Endothelial cell of umbilical vein (primary cell): ENCODE results near the gene HIGD1A. TPM values are rescaled to one million over a fixed set of nuclear protein-coding genes. Genes with fewer than 3 reads are reported as not detected.

Experiments used
- BruUV-seq: library from RNA; stranded (reverse); fragments of 400-500 nt; replicated peaks from 2 replicates; lab custom pipeline; 2021; lab: Mats Ljungman, UMichigan
- CTCF ChIA-PET: fragments of 300-600, 350-600 bp; sonication (Branson Sonifier 250); formaldehyde crosslinking; loops from one replicate; lab custom pipeline; 2021; ENCODE audit warnings: antibody characterized with exemption, inconsistent platforms; lab: Charles Lee
- POLR2A ChIA-PET: fragments of 300-600, 350-600 bp; sonication (Branson Sonifier 250); formaldehyde crosslinking; loops from one replicate; lab custom pipeline; 2021; ENCODE audit warnings: antibody characterized with exemption, inconsistent platforms; lab: Charles Lee
- DNase-seq: peaks from one replicate; pipeline ENCODE4 v3.0.0-alpha.2; 2011; ENCODE audit warnings: low read depth, low spot score
- FAIRE-seq: peaks from 2 replicates; lab custom pipeline; 2011; peaks lifted over from hg19 to GRCh38; lab: Jason Lieb, UNC
- H2AFZ ChIP-seq: 2 replicates; pipeline ENCODE4 v1.6.0; 2012; ENCODE audit warnings: low read depth, low read length, control low read depth, inconsistent platforms
- H3K27ac ChIP-seq: 2 replicates; pipeline ENCODE4 v1.5.1; 2011; ENCODE audit warnings: low read depth, mild to moderate bottlenecking, control low read depth, low read length, moderate library complexity; ENCODE audit not compliant: insufficient read depth
- H3K27me3 ChIP-seq, 2 experiments: 2 replicates each; pipeline versions ENCODE4 v1.6.0 to v1.6.1; 2011; ENCODE audit warnings: low read length in 2 of 2, mixed read lengths in 1 of 2; ENCODE audit not compliant: control insufficient read depth in 2 of 2, insufficient read depth in 2 of 2
- H3K36me3 ChIP-seq, 2 experiments: 2 replicates in 1 of 2; 3 replicates in 1 of 2; pipeline ENCODE4 v1.5.1; 2011; ENCODE audit warnings: low read length in 2 of 2, mild to moderate bottlenecking in 1 of 2, moderate library complexity in 1 of 2; ENCODE audit not compliant: control insufficient read depth in 2 of 2, insufficient read depth in 2 of 2; ENCODE audit errors: extremely low read depth in 1 of 2
- H3K4me1 ChIP-seq: 3 replicates; pipeline ENCODE4 v1.5.1; 2011; ENCODE audit warnings: mild to moderate bottlenecking, low read length; ENCODE audit not compliant: control insufficient read depth, insufficient read depth; ENCODE audit errors: extremely low read depth
- H3K4me2 ChIP-seq: 2 replicates; pipeline ENCODE4 v1.6.1; 2011; ENCODE audit warnings: low read length, control low read depth, mixed read lengths; ENCODE audit not compliant: insufficient read depth
- H3K4me3 ChIP-seq, 3 experiments: fragments of 200-600 bp in 1 of 3; sonication (generic), shearing (Covaris generic) in 1 of 3; replicated peaks in 1 of 3; 2 replicates each; pipeline ENCODE4 v1.5.1; 2011 to 2016; ENCODE audit warnings: control low read depth in 3 of 3, low read length in 3 of 3, mild to moderate bottlenecking in 2 of 3, inconsistent platforms in 1 of 3, low read depth in 1 of 3, moderate library complexity in 1 of 3; ENCODE audit not compliant: insufficient read depth in 1 of 3
- H3K79me2 ChIP-seq: 2 replicates; pipeline ENCODE4 v1.6.0; 2012; ENCODE audit warnings: low read length, inconsistent platforms; ENCODE audit not compliant: control insufficient read depth, insufficient read depth
- H3K9ac ChIP-seq: replicated peaks from 2 replicates; pipeline ENCODE3; 2011; ENCODE audit warnings: low read length, control low read depth; ENCODE audit not compliant: insufficient read depth; ENCODE audit errors: extremely low read depth
- H3K9me1 ChIP-seq: replicated peaks from 3 replicates; pipeline ENCODE4 v1.6.0; 2011; ENCODE audit warnings: mild to moderate bottlenecking, low read length; ENCODE audit not compliant: control insufficient read depth, insufficient read depth; ENCODE audit errors: extremely low read depth
- H3K9me3 ChIP-seq: replicated peaks from 2 replicates; pipeline ENCODE4 v1.5.1; 2012; ENCODE audit warnings: low read length, inconsistent platforms; ENCODE audit not compliant: control insufficient read depth, insufficient read depth
- H4K20me1 ChIP-seq: replicated peaks from 2 replicates; pipeline ENCODE3; 2011; ENCODE audit warnings: mild to moderate bottlenecking, low read length; ENCODE audit not compliant: control insufficient read depth, insufficient read depth; ENCODE audit errors: extremely low read depth
- CTCF ChIP-seq, 2 donors: IDR thresholded peaks; 1 replicate in 1 of 2; 2 replicates in 1 of 2; pipeline ENCODE4 v1.5.1; 2011; ENCODE audit warnings: low read length in 2 of 2, mild to moderate bottlenecking in 2 of 2, moderate library complexity in 2 of 2, control low read depth in 1 of 2, inconsistent platforms in 1 of 2, low read depth in 1 of 2; ENCODE audit not compliant: insufficient read depth in 1 of 2; ENCODE audit errors: extremely low read depth in 1 of 2
- EZH2 ChIP-seq: IDR thresholded peaks from 2 replicates; pipeline ENCODE4 v1.6.1; 2012; ENCODE audit warnings: borderline replicate concordance, low read depth, mild to moderate bottlenecking, moderate library complexity, low read length, inconsistent platforms; ENCODE audit not compliant: severe bottlenecking
- FOS ChIP-seq: IDR thresholded peaks from 2 replicates; pipeline ENCODE4 v1.6.1; 2011; ENCODE audit warnings: mild to moderate bottlenecking, low read length, moderate library complexity, borderline replicate concordance; ENCODE audit not compliant: insufficient read depth
- GATA2 ChIP-seq: IDR thresholded peaks from 2 replicates; pipeline ENCODE4 v1.7.0; 2011; ENCODE audit warnings: low read depth, mild to moderate bottlenecking, moderate library complexity, mixed read lengths, low read length; ENCODE audit not compliant: insufficient read length, insufficient read depth
- JUN ChIP-seq: IDR thresholded peaks from 2 replicates; pipeline ENCODE4 v1.6.1; 2011; ENCODE audit warnings: borderline replicate concordance, low read depth; ENCODE audit not compliant: insufficient read length, insufficient read depth
- MAX ChIP-seq: IDR thresholded peaks from 2 replicates; pipeline ENCODE4 v1.6.1; 2011; ENCODE audit not compliant: insufficient read depth, insufficient read length
- MYC ChIP-seq: IDR thresholded peaks from one replicate; pipeline ENCODE4 v1.6.1; 2011; ENCODE audit warnings: mild to moderate bottlenecking, low read depth, low read length
- POLR2A ChIP-seq: IDR thresholded peaks from 2 replicates; pipeline ENCODE4 v1.6.1; 2012; ENCODE audit warnings: low read depth, mild to moderate bottlenecking, control low read depth, low read length
- POLR2AphosphoS5 ChIP-seq: IDR thresholded peaks from 2 replicates; pipeline ENCODE4 v1.6.1; 2012; ENCODE audit warnings: low read depth, mild to moderate bottlenecking, control low read depth, low read length, moderate library complexity; ENCODE audit not compliant: insufficient read depth
- dilution Hi-C: fragments of 300-500 bp; cut with MboI; formaldehyde crosslinking; loops from one replicate; pipeline ENCODE4 v1.15.0; 2019; ENCODE audit warnings: low sequenced_read_pairs; ENCODE audit not compliant: extremely low pct_ligation_motif_present
- intact Hi-C: fragments of 100-400 bp; cut with micrococcal nuclease; formaldehyde crosslinking; loops from one replicate; pipeline ENCODE4 v1.10.0; 2022
- polyA plus RNA-seq, 4 experiments: library from polyadenylated mRNA; depleted of rRNA in 3 of 4; stranded (reverse) in 3 of 4; unstranded in 1 of 4; fragments of >200 nt; gene quantifications; 2 replicates each; pipeline versions ENCODE4 v1.2.1 to v1.2.3, GENCODE V29; 2011 to 2012; ENCODE audit warnings: missing spikeins in 1 of 4
- total RNA-seq: library from RNA; stranded (reverse); gene quantifications from 2 replicates; pipeline ENCODE4 v1.2.3, GENCODE V29; 2021

Gene HIGD1A
- total and polyA plus RNA-seq, 2 donors (not counting 3 experiments of a cell fraction or from before 2014, with no cell fraction given): 59.5 to 68.9 TPM

- no peak overlapping the region for H3K9ac ChIP-seq
- dilution Hi-C loops (no loop called here), intact Hi-C loops (no loop called here)
- peaks cover 3% of the 10 kb centered on the region for H3K4me1 ChIP-seq
- ChIA-PET POLR2A (no interaction called here), CTCF (no interaction called here)
- H3K79me2 ChIP-seq: no peaks in the 10 kb centered on the region
- no peak for TF ChIP-seq MAX
- BruUV-seq: no TSS peak
- H4K20me1 ChIP-seq: no peaks in the 10 kb centered on the region
- no peaks in the 10 kb centered on the region for H3K27me3 ChIP-seq
- no peaks in the 10 kb centered on the region for H3K9me3 ChIP-seq
- FAIRE-seq (no peak), DNase-seq (no peak)
- H3K36me3 ChIP-seq: no peaks in the 10 kb centered on the region
- no peak overlapping the region for H2AFZ ChIP-seq
- no peaks in the 10 kb centered on the region for H3K9me1 ChIP-seq
- H3K4me2 ChIP-seq: no peak overlapping the region
- no peak overlapping the region for H3K27ac ChIP-seq
- no peak overlapping the region for H3K4me3 ChIP-seq
Observed at GRCh38 chr3:42771271-42771670, 33.0 kb downstream of the HIGD1A start.

GRCh38 chr3:42769477-42770131 lies 34.7 kb downstream of the HIGD1A start:
- no TSS peak for BruUV-seq
- POLR2A ChIA-PET: no interaction called here
- no peak for FAIRE-seq

More at GRCh38 chr3:42769477-42770131, 34.7 kb downstream of the HIGD1A start:
- CTCF ChIA-PET: interaction anchor here (1.0 to 1.2 kb wide), 2 partner anchors 26 to 112 kb away, joined by 3 read pairs; no protein-coding TSS in a partner anchor
- no peak overlapping the region for H3K9ac ChIP-seq
- H3K4me2 ChIP-seq: no peak overlapping the region
- dilution Hi-C loops (no loop called here), intact Hi-C loops (no loop called here)
- no peak overlapping the region for H3K4me3 ChIP-seq
- TF ChIP-seq MYC: no peak
- no peak for TF ChIP-seq EZH2
- TF ChIP-seq GATA2: no peak
- TF ChIP-seq FOS: no peak
- TF ChIP-seq MAX: no peak
- no peak for TF ChIP-seq POLR2A
- no peak for TF ChIP-seq JUN
- no peak for TF ChIP-seq POLR2AphosphoS5
- TF ChIP-seq CTCF (IDR thresholded peaks at IDR 0.05; ENCODE audit: extremely low read depth in 1 of 2, insufficient read depth in 1 of 2, low read depth in 1 of 2, low read length in 2 of 2): no peak
- no peaks in the 10 kb centered on the region for H3K9me3 ChIP-seq
- DNase-seq: no peak
- no peaks in the 10 kb centered on the region for H3K36me3 ChIP-seq
- no peak overlapping the region for H3K27ac ChIP-seq
- H3K79me2 ChIP-seq: no peaks in the 10 kb centered on the region
- H4K20me1 ChIP-seq: no peaks in the 10 kb centered on the region
- no peaks in the 10 kb centered on the region for H3K9me1 ChIP-seq
- H3K4me1 ChIP-seq: peaks cover 3% of the 10 kb centered on the region
- no peak overlapping the region for H2AFZ ChIP-seq
- H3K27me3 ChIP-seq: no peaks in the 10 kb centered on the region
